Measurements from ENCODE around the gene MINDY4B. TPM values are rescaled to one million over a fixed set of nuclear protein-coding genes. Genes with fewer than 3 reads are reported as not detected.

Gene MINDY4B
- total RNA-seq, 1 donor from 2014 or later: not detected

DNA sequence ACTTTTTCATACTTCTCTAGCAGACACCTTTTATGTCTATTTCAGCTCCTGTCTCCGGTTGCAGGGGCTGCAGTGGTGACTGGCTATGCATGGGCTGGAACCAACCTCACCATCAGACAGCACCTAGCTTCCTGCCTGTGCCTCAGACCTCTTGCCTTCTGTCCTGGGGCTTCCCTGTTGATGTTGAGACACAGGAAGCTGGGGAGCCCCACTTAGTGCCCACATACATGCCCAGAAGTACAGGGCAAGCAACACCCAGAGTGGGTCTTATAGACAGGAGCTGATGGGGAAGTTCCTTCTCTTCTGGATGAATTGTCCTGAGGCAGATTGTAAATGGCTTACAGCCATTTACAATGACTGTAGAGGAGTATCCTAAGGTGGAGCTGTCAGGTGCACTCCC lies 77.0 kb downstream of the MINDY4B start:
- no peak overlapping the region for H3K27ac ChIP-seq
- no peaks in the 10 kb centered on the region for H3K4me1 ChIP-seq
- H3K36me3 ChIP-seq: no peaks in the 10 kb centered on the region
- intact Hi-C loops (cut with DNase I): no loop called here
- TF ChIP-seq, protein P1, sequence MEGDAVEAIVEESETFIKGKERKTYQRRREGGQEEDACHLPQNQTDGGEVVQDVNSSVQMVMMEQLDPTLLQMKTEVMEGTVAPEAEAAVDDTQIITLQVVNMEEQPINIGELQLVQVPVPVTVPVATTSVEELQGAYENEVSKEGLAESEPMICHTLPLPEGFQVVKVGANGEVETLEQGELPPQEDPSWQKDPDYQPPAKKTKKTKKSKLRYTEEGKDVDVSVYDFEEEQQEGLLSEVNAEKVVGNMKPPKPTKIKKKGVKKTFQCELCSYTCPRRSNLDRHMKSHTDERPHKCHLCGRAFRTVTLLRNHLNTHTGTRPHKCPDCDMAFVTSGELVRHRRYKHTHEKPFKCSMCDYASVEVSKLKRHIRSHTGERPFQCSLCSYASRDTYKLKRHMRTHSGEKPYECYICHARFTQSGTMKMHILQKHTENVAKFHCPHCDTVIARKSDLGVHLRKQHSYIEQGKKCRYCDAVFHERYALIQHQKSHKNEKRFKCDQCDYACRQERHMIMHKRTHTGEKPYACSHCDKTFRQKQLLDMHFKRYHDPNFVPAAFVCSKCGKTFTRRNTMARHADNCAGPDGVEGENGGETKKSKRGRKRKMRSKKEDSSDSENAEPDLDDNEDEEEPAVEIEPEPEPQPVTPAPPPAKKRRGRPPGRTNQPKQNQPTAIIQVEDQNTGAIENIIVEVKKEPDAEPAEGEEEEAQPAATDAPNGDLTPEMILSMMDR (IDR thresholded peaks at IDR 0.05): no peak
- no peaks in the 10 kb centered on the region for H3K9me3 ChIP-seq
- peaks cover 5% of the 10 kb centered on the region for H3K27me3 ChIP-seq (ENCODE audit: low read depth)
- DNase-seq (no peak), ATAC-seq (no peak)
- no peak overlapping the region for H3K4me3 ChIP-seq

DNA sequence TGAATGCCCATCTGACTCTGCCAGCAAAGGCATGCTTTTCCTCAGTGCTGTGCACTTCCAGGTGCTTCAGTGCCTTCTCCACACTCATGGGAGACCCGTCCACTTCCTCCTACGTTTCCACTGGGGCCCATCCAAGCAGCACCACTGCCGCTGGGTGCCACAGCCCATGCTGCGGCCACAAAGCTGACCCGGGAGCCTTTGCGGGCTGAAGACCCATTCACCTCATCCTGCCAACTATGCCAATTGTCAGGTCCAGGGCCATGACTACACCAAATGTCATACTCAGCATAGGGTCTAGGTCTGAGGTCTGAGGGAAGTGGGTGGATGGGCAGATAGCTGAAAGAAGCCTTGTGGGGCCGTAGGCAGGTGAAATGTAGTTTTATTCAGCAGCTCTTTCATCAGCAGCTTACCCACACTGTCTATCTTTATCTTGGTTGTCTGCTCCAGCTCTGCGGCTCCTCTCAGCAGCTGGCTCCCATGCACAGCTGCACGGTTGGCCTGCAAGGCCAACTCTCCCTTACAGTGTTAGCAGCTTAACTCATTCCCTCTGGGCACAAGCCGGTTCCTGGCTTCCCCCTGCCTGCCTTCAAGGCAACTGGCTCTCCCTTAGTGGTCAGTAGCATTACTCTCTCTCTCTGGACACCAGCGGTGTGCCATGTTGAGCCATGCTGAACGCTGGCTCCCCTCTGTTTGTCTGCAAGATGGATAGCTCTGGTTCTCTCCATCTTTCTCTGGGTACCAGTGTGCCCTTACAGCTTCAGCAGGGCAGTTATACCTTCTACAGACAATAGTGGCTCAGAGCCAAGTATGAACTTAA lies 78.6 kb downstream of the MINDY4B start:
- no peak overlapping the region for H3K4me3 ChIP-seq
- intact Hi-C loops (cut with DNase I): no loop called here
- H3K36me3 ChIP-seq: no peaks in the 10 kb centered on the region
- TF ChIP-seq, protein P1 (IDR thresholded peaks at IDR 0.05): no peak
- H3K27ac ChIP-seq: no peak overlapping the region
- H3K27me3 ChIP-seq (ENCODE audit: low read depth): peaks cover 5% of the 10 kb centered on the region
- ATAC-seq (no peak), DNase-seq (no peak)
- no peaks in the 10 kb centered on the region for H3K9me3 ChIP-seq
- no peaks in the 10 kb centered on the region for H3K4me1 ChIP-seq

DNA sequence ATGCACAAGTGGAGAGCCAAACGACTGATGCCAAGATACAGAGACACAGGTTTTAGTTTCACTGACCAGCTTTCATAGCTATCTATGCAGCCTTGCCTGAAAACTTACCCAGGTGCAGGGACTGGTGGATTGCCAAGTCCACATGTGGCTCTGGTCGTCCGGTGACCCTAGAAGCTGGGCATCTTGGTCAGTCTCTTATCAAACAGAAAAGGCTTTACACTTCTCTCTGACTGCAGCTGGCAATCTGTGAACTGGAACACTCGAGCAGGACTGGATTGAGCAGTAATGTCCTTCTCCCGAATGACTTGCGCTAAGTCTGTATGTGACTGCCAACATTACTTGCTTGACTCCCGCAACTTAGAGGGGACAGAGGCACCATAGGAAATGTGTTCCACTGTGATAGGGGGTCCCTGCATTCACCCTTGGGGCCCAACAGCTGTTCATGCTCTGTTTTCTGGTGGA lies 79.3 kb downstream of the MINDY4B start:
- H3K4me1 ChIP-seq: no peaks in the 10 kb centered on the region
- no peak overlapping the region for H3K4me3 ChIP-seq
- H3K9me3 ChIP-seq: no peaks in the 10 kb centered on the region
- peaks cover 5% of the 10 kb centered on the region for H3K27me3 ChIP-seq (ENCODE audit: low read depth)
- TF ChIP-seq, protein P1 (IDR thresholded peaks at IDR 0.05): no peak
- no peak overlapping the region for H3K27ac ChIP-seq
- no peaks in the 10 kb centered on the region for H3K36me3 ChIP-seq
- DNase-seq (no peak), ATAC-seq (peak; percentile 9 to 21)
- intact Hi-C loops (cut with DNase I): no loop called here

DNA sequence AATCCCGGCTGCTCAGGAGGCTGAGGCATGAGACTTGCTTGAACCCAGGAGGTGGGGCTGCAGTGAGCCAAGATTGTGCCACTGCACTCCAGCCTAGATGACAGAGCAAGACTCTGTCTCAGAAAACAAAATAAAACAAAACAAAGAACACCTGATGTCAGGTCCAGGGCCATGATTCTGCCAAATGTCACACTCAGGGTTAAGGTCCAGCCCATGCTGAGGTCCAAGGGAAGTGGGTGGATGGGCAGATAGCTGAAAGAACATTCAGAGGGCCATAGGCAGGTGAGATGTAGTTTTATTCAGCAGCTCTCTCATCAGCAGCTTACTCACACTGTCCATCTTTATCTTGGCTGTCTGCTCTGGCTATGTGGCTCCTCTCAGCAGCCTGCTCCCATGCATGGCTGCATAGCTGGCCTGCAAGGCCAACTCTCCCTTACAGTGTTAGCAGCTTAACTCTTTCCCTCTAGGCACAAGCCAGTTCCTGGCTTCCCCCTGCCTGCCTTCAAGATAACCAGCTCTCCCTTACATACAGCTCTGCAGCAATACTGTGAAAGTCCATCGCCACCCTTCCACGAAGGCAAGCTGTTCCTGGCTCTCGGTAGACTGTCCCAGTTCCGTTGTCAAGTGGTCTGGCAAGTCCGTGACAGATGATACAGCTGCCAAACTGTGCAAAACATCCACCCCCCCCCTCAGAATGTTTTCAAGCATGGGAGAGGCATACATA lies 79.9 kb downstream of the MINDY4B start:
- TF ChIP-seq, protein P1 (IDR thresholded peaks at IDR 0.05): no peak
- no peak overlapping the region for H3K4me3 ChIP-seq
- no peaks in the 10 kb centered on the region for H3K4me1 ChIP-seq
- DNase-seq: no peak
- intact Hi-C loops (cut with DNase I): no loop called here
- peaks cover 5% of the 10 kb centered on the region for H3K27me3 ChIP-seq (ENCODE audit: low read depth)
- H3K36me3 ChIP-seq: no peaks in the 10 kb centered on the region
- H3K27ac ChIP-seq: no peak overlapping the region
- H3K9me3 ChIP-seq: no peaks in the 10 kb centered on the region
- ATAC-seq: peak in 1 of 2 donors; percentile 46

DNA sequence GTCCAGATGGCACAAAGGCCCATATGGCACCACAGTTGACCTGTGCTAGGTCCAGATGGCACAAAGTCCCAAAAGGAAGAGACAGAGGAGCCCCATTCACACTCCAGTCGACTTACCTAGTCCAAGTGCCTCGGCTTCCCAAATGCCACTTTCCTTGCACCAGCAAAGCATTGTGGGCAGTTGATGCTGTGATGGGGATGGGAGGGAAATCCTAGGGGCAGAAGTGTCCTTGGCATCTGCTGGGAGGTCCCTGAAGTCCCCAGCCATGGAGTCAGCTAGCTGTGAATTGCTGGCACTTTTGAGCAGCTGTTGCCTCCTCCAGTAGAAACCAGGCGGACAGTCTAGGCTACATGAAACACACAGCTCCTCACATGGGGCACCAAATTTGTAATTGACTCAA lies 82.0 kb downstream of the MINDY4B start:
- DNase-seq: no peak
- intact Hi-C loops (cut with DNase I): no loop called here
- Histone ChIP-seq H3K4me3 (no peak overlapping the region), H3K27me3 (ENCODE audit: low read depth) (peaks cover 5% of the 10 kb centered on the region), H3K9me3 (no peaks in the 10 kb centered on the region), H3K4me1 (no peaks in the 10 kb centered on the region), H3K27ac (no peak overlapping the region), H3K36me3 (no peaks in the 10 kb centered on the region)
- no peak for ATAC-seq
- TF ChIP-seq, protein P1 (IDR thresholded peaks at IDR 0.05): no peak

All from lower lobe of right lung (tissue), 2 donors.